HuH-7 (cell line): Measurements from ENCODE around the gene DOCK4.
"Not testable (repeated sequence)": the region's sequence is repeated elsewhere in the genome, so short reads cannot be mapped to it uniquely, and the experiment has no call there.

ENCODE experiments used
- DNase-seq: peaks from one replicate; pipeline ENCODE4 v3.0.0; 2011; ENCODE audit warnings: low spot score

DOCK4 gene

GRCh38 chr7:112130729-112131410 is 75.3 kb downstream of the DOCK4 start:
- no peak for DNase-seq

- peak; percentile 44 for DNase-seq
These were observed 76.4 kb downstream of the DOCK4 start for GRCh38 chr7:112129655-112130323.

- DNase-seq, result not testable (repeated sequence)
These were observed 77.5 kb downstream of the DOCK4 start for GRCh38 chr7:112128461-112129425.

- DNase-seq, result not testable (repeated sequence)
These were observed 78.2 kb downstream of the DOCK4 start for GRCh38 chr7:112128041-112128440.

DNA sequence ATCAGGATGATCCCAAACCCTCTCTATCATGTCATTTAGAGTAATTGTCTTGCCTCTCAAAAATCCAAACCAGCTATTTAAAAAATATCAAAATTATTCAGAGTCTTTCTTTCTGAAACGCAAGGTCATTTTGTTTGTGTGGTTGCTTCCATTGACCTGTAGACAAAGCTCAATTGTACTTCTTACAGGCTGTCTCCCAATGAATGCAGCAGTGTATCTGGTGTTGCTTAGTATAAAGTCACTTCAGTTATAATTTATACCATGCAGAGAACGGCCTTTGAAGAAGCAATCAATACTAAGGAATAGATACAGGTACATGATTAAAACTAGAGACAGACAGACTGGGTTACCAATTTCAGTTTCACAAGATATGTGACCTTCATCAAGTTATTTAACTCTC is 80.9 kb downstream of the DOCK4 start:
- no peak for DNase-seq

DNA sequence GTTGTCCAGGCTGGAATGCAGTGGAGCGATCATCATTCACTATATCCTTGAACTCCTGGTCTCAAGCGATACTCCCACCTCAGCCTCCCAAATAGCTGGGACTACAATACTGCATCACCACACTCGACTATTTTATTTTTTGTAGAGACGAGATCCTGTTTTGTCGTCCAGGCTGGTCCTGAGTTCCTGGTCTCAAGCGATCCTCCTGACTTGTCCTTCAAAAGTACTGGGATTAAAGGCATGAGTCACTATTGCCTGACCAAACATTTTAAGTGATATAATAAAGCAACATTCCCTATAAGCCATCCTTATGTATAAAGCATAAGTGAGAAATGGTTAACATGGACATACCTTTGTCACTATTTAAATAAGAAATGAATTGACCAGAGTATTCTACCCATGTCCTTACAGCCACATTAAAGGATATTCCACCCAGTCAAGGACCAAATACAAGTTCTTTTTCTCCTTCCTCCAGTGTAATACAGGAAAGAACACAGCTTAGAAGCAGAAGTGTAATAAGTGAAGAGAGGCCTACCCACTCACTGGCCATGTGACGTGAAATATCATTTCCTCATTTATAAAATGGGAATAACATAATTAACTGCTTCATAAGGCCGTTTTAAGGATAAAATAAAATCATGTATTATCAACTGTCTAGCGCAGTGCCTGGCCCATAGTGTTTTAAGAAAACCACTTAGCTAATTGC is 82.0 kb downstream of the DOCK4 start:
- no peak for DNase-seq

GRCh38 chr7:112122798-112123197 is 83.4 kb downstream of the DOCK4 start:
- no peak for DNase-seq

DNA sequence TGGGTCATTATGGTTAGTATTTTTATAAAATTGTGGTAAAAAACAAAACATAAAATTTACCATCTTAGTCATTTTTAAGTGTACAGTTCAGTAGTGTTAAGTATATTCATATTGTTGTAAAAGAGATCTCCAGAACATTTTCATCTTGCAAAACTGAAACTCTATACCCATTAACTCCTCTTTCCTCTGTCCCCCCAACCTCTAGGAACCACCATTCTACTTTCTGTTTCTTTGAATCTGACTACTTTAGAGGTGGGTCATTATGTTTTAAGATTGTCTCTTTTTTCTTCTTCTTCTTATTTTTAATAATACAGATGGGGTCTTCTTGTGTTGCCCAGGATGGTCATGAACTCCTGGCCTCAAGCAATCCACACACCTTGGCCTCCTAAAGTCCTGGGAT is 84.1 kb downstream of the DOCK4 start:
- DNase-seq, result no peak

GRCh38 chr7:112121318-112121717 is 84.9 kb downstream of the DOCK4 start:
- DNase-seq, result no peak

DNA sequence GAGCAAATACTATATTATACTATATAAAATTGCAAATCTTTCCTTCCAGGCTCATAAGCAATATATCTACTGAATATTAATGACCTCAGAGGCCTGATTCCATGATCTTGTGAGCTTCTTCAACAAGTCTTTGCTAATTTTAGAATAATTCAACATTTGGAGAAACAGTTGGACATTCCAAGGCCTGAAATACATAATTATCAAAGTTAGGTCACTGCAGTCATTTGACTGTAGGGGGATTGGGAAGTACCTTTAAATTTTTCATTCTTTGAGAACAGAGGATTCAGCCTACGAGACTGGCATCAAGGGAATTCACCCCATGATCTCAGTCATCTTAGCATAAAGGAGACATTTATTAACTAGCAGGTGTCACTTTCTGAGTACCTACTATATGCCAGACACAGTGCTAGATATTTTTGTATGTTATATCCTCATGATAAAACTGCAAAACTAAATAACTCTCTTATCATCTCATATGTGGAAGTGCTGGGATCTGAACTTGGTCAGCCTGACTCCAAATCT is 85.4 kb downstream of the DOCK4 start:
- no peak for DNase-seq

GRCh38 chr7:112118581-112119566 is 87.3 kb downstream of the DOCK4 start:
- no peak for DNase-seq

DNA sequence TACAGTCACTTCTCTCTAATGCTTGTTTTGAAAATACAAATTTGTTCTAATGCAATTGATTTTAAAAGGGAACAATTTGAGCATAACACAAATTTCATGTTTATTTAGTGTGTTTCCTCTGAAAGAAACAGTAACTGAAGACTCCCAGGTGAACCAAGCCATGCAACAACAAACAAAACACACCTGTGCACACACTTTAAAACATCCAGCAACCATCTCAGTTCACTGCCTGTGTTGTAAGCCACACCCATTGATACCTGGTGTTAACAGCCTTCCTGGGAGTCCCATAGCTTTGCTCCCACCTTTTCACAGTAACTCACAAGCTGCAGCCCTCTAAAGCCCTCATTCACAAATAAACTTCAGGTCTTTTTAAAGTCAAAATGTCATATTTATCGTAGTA is 89.3 kb downstream of the DOCK4 start:
- DNase-seq, result no peak

DNA sequence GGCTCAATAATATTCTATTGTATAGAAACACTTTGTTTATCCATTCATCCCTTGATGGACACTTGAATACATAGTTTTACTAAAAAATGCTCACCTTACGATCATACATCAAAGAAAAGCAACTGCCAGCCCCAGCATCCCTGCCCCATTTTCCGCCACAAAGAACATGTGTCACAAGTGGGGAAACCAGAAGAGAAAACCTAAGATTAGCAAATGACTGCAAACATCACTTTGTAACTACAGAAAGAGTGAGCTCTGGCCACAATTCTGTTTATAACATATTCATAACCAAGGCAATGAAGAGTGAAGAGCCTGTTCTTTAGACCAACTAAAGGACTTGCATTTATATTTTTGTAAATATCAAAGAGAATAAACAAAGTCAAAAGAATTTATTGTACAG is 89.8 kb downstream of the DOCK4 start:
- DNase-seq, result no peak

DNA sequence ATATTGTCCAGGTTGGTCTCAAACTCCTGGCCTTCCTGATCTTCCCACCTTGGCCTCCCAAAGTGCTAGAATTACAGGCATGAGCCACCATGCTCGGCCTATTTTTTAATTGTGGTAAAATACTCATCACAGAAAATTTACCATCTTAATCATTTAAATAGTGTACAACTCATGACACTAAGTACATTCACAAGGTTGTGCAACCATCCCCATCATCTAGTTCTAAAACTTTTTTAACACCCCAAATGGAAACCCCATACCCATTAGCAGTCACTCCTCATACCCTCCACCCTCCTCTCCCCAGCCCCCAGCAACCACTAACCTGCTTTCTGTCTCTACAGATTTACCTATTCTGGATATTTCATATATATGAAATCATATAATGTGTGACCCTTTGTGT is 90.3 kb downstream of the DOCK4 start:
- no peak for DNase-seq

GRCh38 chr7:112113913-112114575 is 92.2 kb downstream of the DOCK4 start:
- DNase-seq, result no peak

DNA sequence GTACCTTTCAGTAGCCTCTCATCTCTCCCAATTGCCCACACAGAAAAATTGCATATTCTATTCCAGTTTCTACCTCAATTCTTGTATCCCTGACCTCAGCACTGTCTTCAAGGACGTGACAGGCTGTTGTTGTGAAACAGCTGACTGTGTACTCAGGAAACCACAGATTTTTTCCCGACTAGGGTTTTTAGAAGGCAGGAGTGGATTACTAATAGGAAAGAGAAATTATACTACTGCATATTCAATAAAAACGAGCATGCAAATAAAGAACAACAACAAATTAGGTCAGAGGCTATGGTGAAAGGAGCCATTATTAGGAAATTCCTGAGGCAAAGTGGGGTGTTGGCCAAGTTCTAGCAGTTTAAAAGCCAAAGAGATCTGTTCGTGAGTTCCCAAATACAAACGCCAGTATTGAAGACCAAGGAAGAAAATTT is 93.4 kb downstream of the DOCK4 start:
- DNase-seq, result no peak

DNA sequence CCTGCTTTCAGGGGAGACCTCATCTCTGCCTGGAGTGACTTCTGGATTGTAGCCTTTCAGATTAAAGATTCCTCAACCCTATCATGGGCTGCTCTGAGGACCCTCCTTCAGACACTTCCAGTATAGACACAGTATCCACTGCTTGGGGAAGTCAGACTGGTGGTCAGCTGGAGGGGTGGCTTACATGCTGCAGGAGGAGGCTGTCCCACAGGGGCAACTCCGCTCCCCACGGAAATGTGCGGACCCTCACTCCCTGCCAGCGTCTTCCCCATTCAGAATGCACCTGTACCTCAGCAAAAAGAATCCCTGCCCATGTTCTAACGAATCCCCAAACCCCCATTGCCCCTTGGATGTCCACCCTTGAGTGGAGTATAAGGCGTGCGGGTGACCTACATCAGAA is 95.5 kb downstream of the DOCK4 start:
- DNase-seq, result no peak

- DNase-seq, result no peak
These were observed 96.0 kb downstream of the DOCK4 start for GRCh38 chr7:112110175-112110574.

DNA sequence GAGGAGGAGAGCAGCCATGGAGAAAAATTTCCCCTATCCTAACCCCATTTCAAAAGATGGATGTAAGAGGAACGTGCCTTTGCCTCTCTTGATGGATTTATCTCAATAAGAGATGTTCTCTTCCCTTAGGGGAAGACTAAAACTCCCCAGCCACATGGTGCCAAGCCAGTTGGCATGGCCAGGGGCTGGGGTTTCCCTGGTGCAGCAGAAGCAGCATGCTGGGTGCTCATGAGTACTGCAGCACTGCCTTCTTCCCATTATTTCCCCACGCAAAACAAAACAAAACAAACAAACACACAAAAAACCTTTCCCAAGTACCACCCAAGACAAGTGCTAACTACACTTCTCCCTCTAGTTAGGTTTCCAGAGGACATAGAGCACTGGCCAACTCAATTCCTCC is 97.2 kb downstream of the DOCK4 start:
- no peak for DNase-seq
